Panc1 (cell line): ENCODE measurements around the gene NFYC.

Experiments used
- TF ChIP-seq, protein P1 (sequence below), 2 experiments: IDR thresholded peaks; 2 replicates each; pipeline ENCODE4 v1.6.1; 2011 to 2012; ENCODE audit warnings: low read depth in 2 of 2, control low read depth in 1 of 2, low read length in 1 of 2, mild to moderate bottlenecking in 1 of 2, moderate library complexity in 1 of 2; ENCODE audit not compliant: insufficient read depth in 1 of 2
- TF ChIP-seq, protein P2 (sequence below): fragments of 450-650 bp; IDR thresholded peaks from 2 replicates; pipeline ENCODE4 v1.5.1; 2017; ENCODE audit warnings: mild to moderate bottlenecking

DNA sequence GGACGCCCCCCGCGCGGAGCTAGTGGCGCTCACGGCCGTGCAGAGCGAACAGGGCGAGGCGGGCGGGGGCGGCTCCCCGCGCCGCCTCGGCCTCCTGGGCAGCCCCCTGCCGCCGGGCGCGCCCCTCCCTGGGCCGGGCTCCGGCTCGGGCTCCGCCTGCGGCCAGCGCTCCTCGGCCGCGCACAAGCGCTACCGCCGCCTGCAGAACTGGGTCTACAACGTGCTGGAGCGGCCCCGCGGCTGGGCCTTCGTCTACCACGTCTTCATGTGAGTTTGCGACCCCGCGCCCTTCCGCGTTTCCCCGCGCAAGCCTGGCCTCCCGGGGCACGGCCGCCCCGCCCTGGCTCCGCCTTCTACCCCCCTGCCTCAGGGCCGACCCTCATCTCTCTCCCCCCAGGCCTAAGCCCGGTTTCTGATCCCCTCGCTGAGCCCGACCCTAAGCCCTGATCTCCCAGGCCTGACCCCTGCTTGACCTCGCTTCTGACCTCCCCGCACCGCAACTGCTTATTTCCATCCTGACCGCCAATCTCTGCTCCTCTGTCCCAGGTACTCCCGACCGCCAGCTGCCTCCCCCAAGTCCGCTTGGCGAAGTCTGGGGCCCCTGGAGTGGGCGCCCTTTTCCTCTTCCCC, 92.8 kb downstream of the NFYC start:
- TF ChIP-seq, protein P1, sequence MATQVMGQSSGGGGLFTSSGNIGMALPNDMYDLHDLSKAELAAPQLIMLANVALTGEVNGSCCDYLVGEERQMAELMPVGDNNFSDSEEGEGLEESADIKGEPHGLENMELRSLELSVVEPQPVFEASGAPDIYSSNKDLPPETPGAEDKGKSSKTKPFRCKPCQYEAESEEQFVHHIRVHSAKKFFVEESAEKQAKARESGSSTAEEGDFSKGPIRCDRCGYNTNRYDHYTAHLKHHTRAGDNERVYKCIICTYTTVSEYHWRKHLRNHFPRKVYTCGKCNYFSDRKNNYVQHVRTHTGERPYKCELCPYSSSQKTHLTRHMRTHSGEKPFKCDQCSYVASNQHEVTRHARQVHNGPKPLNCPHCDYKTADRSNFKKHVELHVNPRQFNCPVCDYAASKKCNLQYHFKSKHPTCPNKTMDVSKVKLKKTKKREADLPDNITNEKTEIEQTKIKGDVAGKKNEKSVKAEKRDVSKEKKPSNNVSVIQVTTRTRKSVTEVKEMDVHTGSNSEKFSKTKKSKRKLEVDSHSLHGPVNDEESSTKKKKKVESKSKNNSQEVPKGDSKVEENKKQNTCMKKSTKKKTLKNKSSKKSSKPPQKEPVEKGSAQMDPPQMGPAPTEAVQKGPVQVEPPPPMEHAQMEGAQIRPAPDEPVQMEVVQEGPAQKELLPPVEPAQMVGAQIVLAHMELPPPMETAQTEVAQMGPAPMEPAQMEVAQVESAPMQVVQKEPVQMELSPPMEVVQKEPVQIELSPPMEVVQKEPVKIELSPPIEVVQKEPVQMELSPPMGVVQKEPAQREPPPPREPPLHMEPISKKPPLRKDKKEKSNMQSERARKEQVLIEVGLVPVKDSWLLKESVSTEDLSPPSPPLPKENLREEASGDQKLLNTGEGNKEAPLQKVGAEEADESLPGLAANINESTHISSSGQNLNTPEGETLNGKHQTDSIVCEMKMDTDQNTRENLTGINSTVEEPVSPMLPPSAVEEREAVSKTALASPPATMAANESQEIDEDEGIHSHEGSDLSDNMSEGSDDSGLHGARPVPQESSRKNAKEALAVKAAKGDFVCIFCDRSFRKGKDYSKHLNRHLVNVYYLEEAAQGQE (IDR thresholded peaks at IDR 0.05; ENCODE audit: insufficient read depth in 1 of 2, low read depth in 2 of 2, low read length in 1 of 2), result no peak
- TF ChIP-seq, protein P2, sequence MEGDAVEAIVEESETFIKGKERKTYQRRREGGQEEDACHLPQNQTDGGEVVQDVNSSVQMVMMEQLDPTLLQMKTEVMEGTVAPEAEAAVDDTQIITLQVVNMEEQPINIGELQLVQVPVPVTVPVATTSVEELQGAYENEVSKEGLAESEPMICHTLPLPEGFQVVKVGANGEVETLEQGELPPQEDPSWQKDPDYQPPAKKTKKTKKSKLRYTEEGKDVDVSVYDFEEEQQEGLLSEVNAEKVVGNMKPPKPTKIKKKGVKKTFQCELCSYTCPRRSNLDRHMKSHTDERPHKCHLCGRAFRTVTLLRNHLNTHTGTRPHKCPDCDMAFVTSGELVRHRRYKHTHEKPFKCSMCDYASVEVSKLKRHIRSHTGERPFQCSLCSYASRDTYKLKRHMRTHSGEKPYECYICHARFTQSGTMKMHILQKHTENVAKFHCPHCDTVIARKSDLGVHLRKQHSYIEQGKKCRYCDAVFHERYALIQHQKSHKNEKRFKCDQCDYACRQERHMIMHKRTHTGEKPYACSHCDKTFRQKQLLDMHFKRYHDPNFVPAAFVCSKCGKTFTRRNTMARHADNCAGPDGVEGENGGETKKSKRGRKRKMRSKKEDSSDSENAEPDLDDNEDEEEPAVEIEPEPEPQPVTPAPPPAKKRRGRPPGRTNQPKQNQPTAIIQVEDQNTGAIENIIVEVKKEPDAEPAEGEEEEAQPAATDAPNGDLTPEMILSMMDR, result no peak
